ENCODE results near the gene SYNPO2.

GRCh38 chr4:119041396-119041795 lies 152.7 kb downstream of the SYNPO2 start:
- TF ChIP-seq POLR2A (IDR thresholded peaks at IDR 0.05) (no peak), CTCF (IDR thresholded peaks at IDR 0.05) (no peak)
